Activated CD4-positive, alpha-beta memory T cell treated with anti-CD3 and anti-CD28 coated beads for 36 hours (primary cell): ENCODE measurements around the gene RPS6KA2. TPM values are rescaled to one million over a fixed set of nuclear protein-coding genes. Genes with fewer than 3 reads are reported as not detected.

Experiments used
- CTCF ChIA-PET: fragments of 350-600 bp; sonication (Branson Sonifier 250); formaldehyde crosslinking; loops from one replicate; lab custom pipeline; 2021; ENCODE audit warnings: antibody characterized with exemption, inconsistent platforms; lab: Charles Lee
- POLR2A ChIA-PET: fragments of 350-600 bp; sonication (Branson Sonifier 250); formaldehyde crosslinking; loops from one replicate; lab custom pipeline; 2021; ENCODE audit warnings: antibody characterized with exemption; lab: Charles Lee
- DNase-seq: peaks from one replicate; pipeline ENCODE4 v3.0.0-alpha.2; 2020
- H3K27ac Mint-ChIP-seq: one replicate; pipeline ENCODE4 v1.8.0; 2021; ENCODE audit warnings: mixed read lengths
- H3K27me3 Mint-ChIP-seq: one replicate; pipeline ENCODE4 v1.8.0; 2021; ENCODE audit warnings: mixed read lengths
- H3K36me3 Mint-ChIP-seq: one replicate; pipeline ENCODE4 v1.8.0; 2021; ENCODE audit warnings: mixed read lengths
- H3K4me1 Mint-ChIP-seq: one replicate; pipeline ENCODE4 v1.8.0; 2021; ENCODE audit warnings: low read depth, mixed read lengths
- H3K4me3 Mint-ChIP-seq: one replicate; pipeline ENCODE4 v1.8.0; 2021; ENCODE audit warnings: mild to moderate bottlenecking, mixed read lengths
- H3K9me3 Mint-ChIP-seq: one replicate; pipeline ENCODE4 v1.8.0; 2021; ENCODE audit warnings: mixed read lengths
- intact Hi-C: fragments of 100-400 bp; cut with micrococcal nuclease; formaldehyde crosslinking; loops from one replicate; pipeline ENCODE4 v1.15.1; 2023
- total RNA-seq, 2 experiments: library from RNA; stranded (reverse); gene quantifications; one replicate each; pipeline ENCODE4 v1.2.3, GENCODE V29; 2021

Gene RPS6KA2
- total RNA-seq, 2 experiments from 2014 or later = 7.7 to 7.9 TPM

DNA sequence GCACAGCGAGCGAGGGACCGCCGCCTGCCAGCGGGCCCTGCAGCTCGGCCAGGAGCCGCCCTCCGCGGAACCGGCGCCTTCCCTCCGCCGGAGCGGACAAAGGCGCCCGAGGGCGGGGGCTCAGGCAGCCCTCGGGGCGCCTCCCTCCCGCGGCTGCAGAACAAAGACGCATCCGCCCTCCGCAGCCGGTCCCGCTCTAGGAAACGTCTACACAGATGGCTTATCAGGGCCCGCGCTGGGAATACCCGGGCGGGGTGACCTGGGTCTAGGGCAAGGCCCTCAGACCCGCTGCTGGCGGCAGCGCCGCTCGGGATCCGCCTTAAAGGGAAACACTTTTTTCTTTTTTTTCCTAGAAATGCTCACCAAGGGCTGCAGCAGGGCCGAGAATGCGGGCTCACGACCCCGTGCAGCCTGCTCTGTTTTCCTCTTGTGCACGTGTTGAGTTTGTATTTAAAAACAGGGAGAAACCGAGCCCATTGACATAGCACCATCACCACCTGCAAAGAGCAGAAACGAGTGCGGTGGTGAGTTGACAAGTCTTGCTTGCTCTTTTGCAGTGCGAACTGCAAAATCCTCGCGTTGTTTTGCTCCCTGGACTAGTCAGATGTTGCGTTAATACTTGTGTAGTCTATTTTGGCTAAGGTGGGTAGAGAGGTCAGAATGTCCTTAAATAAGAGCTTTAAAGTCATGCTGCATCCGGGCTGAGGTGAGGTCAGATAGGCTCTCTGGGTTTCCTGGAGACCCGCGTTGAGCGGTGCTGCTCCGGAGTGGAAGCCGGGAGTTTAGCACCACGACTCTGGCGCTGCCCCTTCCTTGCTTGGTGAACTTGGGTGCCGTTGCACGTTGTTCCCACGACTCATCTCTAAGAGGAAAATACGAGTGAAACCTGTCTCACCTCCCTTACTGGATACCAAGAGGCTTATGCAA, 1.1 kb upstream of the RPS6KA2 start:
- POLR2A ChIA-PET = no interaction called here
- Mint-ChIP-seq H3K9me3 (no peaks in the 10 kb centered on the region), H3K4me1 (peaks cover 12% of the 10 kb centered on the region), H3K27me3 (peaks cover 20% of the 10 kb centered on the region), H3K4me3 (peak overlapping the region; percentile 87), H3K36me3 (no peaks in the 10 kb centered on the region), H3K27ac (peak overlapping the region; percentile 58)
- intact Hi-C loops = loop anchor here (1.0 to 10.0 kb wide), 10 partner anchors 39 to 373 kb away; partner anchors contain the start of genes CEP43 and PRR18
- peak; percentile 64 for DNase-seq
- CTCF ChIA-PET = interaction anchor here (0.8 to 2.6 kb wide), 4 partner anchors 87 to 227 kb away, joined by 3 to 8 read pairs (median 7); no protein-coding TSS in a partner anchor

DNA sequence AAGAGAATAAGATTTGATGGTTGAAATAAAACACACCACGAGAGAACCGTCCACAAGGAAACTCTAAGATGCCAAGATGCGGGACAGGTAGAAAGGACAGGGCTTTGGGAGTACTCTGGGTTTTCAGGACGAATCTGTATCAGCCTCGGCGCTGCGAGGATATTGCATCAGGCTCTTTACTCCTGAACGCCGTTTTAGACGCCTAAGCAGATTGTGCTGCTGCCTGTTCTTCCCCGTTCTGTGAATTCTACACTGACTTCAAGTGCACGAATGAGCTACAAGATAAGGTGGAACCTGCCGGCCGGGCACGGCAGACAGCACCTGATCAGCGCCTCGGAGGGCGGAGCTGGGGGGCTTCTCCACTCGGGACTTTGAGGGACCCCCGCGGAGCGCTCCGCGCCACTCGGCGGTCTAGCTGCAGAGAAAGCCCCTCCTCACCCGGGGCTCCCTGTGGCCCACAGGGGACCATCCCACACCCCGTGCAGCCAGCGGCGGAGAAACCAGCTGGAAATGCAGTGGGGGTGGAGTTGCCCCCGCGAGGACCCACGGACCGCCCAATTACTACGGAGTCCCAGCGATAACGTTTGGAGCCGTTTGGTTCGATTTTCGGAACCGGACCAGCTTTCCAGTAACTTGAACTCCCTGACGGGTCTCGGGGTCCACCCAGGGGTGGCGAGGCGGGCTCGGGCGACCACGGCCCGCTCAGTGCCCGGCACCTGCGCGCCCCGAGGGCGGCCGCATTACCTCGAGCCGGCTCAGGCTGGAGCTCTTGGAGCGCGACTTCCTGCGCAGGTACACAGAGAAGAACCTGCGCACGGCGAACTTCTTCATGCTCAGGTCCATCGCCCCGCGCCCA, 646 bp downstream of the RPS6KA2 start:
- Mint-ChIP-seq H3K4me1 (peaks cover 12% of the 10 kb centered on the region), H3K27ac (no peak overlapping the region), H3K27me3 (peaks cover 30% of the 10 kb centered on the region), H3K9me3 (no peaks in the 10 kb centered on the region), H3K36me3 (no peaks in the 10 kb centered on the region), H3K4me3 (peak overlapping the region; percentile 76)
- ChIA-PET POLR2A (interaction anchor here (1.2 kb wide), 1 partner anchor 138 kb away, joined by 5 read pairs; no protein-coding TSS in a partner anchor), CTCF (interaction anchor here (1.1 to 2.6 kb wide), 4 partner anchors 111 to 245 kb away, joined by 3 to 8 read pairs (median 6); no protein-coding TSS in a partner anchor)
- peak; percentile 33 for DNase-seq
- intact Hi-C loops = loop anchor here (1.0 to 10.0 kb wide), 10 partner anchors 38 to 373 kb away; partner anchors contain the start of genes CEP43 and PRR18

DNA sequence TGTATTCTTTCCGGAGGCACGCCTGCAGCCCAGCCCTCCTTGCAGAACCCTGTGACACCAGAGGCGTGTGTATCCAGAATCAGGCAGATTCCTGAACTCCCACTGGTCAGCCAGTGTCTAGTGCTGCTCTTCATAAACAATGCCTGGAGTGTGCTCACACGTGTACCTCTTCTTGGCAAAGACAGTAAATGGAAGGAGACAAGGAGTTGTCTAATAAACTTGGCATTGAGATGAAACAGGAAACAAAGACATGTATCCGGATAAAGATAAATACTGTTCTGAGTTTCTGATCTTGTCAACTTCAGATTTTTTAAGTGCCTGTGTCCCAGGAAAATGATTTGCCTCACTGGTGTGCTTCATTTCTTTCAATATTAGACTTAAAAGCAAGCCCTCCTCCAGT, 1.7 kb downstream of the RPS6KA2 start:
- intact Hi-C loops = loop anchor here (10.0 kb wide), 2 partner anchors 321 to 371 kb away; partner anchors contain the start of gene PRR18
- peaks cover 12% of the 10 kb centered on the region for H3K4me1 Mint-ChIP-seq
- no peak for DNase-seq
- peaks cover 30% of the 10 kb centered on the region for H3K27me3 Mint-ChIP-seq
- no peak overlapping the region for H3K27ac Mint-ChIP-seq
- POLR2A ChIA-PET = no interaction called here
- CTCF ChIA-PET = no interaction called here
- H3K36me3 Mint-ChIP-seq = no peaks in the 10 kb centered on the region
- H3K4me3 Mint-ChIP-seq = peak overlapping the region; percentile 76
- no peaks in the 10 kb centered on the region for H3K9me3 Mint-ChIP-seq

DNA sequence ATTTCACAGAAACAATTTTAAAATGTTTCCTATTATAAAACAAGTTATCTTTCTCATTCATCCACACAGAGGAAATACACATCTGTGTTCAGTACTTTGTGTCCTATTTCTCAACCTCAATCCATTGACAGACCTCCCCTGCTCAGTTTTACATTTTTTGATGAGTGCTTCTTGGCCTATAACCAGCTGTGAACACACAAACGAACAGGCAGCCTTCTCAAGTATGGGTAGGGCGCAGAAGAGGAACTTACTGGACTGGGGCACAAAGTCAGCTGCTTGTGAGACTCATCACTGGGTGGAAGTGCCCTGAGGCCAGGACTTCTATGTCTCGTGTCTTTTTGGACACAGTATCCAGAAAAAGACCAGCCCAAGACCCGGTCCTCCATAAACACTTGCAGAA, 2.8 kb downstream of the RPS6KA2 start:
- intact Hi-C loops = loop anchor here (10.0 kb wide), 2 partner anchors 319 to 369 kb away; partner anchors contain the start of gene PRR18
- peaks cover 12% of the 10 kb centered on the region for H3K4me1 Mint-ChIP-seq
- no peak overlapping the region for H3K4me3 Mint-ChIP-seq
- H3K9me3 Mint-ChIP-seq = no peaks in the 10 kb centered on the region
- peaks cover 25% of the 10 kb centered on the region for H3K27me3 Mint-ChIP-seq
- POLR2A ChIA-PET = interaction anchor here (0.7 kb wide), 1 partner anchor 22 kb away, joined by 3 read pairs; no protein-coding TSS in a partner anchor
- no peak overlapping the region for H3K27ac Mint-ChIP-seq
- no peak for DNase-seq
- CTCF ChIA-PET = interaction anchor here (0.9 kb wide), 1 partner anchor 311 kb away, joined by 3 read pairs; no protein-coding TSS in a partner anchor
- H3K36me3 Mint-ChIP-seq = no peaks in the 10 kb centered on the region

DNA sequence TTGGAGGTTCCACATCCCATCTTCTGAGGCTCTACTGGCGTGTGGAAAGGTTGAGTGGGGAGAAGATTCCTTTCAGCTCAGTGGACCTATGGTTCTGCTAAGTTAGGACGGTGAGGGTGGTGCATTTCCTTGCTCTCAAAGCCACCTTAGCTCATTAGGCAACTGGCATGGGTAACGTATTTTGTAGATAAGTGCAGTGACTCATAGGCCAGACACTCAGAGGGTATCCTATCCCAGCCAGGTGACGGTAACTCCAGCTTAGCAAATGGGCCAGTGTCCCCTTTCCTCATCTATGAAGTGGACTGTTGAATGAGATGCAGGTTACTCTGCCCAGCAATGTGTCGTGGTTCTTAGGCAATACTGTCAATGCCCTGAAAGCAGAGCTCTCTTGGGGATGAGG, 3.7 kb downstream of the RPS6KA2 start:
- ChIA-PET CTCF (interaction anchor here (0.6 kb wide), 1 partner anchor 237 kb away, joined by 3 read pairs; no protein-coding TSS in a partner anchor), POLR2A (no interaction called here)
- Mint-ChIP-seq H3K27me3 (peaks cover 23% of the 10 kb centered on the region), H3K4me1 (peaks cover 9% of the 10 kb centered on the region), H3K27ac (no peak overlapping the region), H3K4me3 (no peak overlapping the region), H3K9me3 (no peaks in the 10 kb centered on the region), H3K36me3 (peaks cover 2% of the 10 kb centered on the region)
- intact Hi-C loops = loop anchor here (10.0 kb wide), 2 partner anchors 319 to 369 kb away; partner anchors contain the start of gene PRR18
- no peak for DNase-seq

DNA sequence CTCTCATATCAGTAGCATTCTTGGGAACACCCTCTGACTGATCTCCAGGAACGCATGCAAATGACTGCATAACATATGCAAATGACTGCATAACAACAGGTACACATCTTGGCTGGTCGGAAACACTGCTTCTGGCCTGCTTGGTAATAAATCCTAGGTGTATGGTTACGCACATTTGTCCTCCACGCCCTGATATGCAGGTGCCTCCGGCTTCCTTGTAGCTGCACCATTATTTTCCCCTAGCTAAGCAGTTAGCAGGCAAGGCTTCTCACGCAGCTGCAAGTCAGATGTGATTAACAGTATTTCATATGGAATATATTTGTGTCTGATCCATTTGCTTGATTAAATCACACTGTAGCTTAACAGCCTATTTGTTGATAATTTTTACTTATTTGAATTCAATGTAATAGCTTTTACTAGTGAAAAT, 5.9 kb downstream of the RPS6KA2 start:
- no peak overlapping the region for H3K4me3 Mint-ChIP-seq
- intact Hi-C loops = loop anchor here (10.0 kb wide), 2 partner anchors 316 to 366 kb away; partner anchors contain the start of gene PRR18
- peaks cover 5% of the 10 kb centered on the region for H3K4me1 Mint-ChIP-seq
- H3K27me3 Mint-ChIP-seq = peaks cover 21% of the 10 kb centered on the region
- DNase-seq = no peak
- H3K9me3 Mint-ChIP-seq = no peaks in the 10 kb centered on the region
- ChIA-PET POLR2A (no interaction called here), CTCF (no interaction called here)
- peaks cover 3% of the 10 kb centered on the region for H3K36me3 Mint-ChIP-seq
- H3K27ac Mint-ChIP-seq = no peak overlapping the region

DNA sequence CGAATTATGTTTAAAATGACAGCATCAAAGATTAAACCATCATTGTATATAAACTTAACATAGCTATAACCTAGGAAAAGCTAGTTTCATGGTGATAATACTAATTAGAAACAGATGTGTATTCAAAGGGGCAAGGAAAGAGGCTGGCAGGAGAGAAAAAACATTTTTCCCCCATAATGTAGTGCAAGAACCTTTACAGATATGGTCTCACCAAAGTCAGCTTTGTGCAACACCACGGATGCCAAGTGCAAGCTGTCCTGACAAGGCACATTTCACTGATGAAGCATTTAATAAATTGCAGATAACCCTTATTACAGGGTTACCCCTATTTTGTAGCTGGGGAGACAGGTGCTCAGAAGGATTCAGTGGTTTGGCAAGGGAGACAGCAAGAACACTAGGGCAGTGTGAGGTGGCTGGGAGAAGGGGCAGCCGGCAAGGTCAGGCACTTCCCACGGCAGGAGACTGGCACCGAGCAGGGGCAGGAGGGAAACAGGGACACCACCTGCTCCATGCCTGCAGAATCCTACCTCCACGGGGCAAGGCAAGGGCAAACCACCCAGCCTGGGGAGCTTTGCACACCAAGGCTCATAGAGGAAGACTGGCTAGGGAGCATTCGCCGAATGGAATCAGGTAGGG, 6.5 kb downstream of the RPS6KA2 start:
- no peak overlapping the region for H3K4me3 Mint-ChIP-seq
- intact Hi-C loops = loop anchor here (10.0 kb wide), 2 partner anchors 316 to 366 kb away; partner anchors contain the start of gene PRR18
- CTCF ChIA-PET = no interaction called here
- no peaks in the 10 kb centered on the region for H3K9me3 Mint-ChIP-seq
- H3K36me3 Mint-ChIP-seq = peaks cover 3% of the 10 kb centered on the region
- DNase-seq = no peak
- POLR2A ChIA-PET = no interaction called here
- peaks cover 16% of the 10 kb centered on the region for H3K27me3 Mint-ChIP-seq
- H3K27ac Mint-ChIP-seq = no peak overlapping the region
- peaks cover under 1% of the 10 kb centered on the region for H3K4me1 Mint-ChIP-seq

DNA sequence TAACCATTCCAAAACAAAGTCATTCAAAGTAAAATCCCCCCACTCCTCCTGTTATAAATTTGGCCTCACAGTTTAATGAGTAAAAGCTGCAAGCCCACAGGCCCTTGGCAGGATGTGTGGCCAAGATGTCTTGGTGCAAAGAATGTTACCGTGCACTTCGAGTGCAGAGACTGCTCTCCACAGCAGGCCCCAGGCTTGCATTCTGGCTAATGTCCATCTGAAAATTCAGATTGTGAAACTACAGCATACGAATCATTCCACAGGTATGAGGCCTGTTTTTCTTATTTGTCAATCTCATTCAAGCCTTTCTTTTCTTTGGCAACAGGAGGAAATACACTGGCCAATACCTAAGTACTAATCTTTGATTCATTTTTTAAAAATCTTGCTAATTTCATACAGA, 7.1 kb downstream of the RPS6KA2 start:
- Mint-ChIP-seq H3K27me3 (peaks cover 12% of the 10 kb centered on the region), H3K4me3 (no peak overlapping the region), H3K4me1 (no peaks in the 10 kb centered on the region), H3K9me3 (no peaks in the 10 kb centered on the region), H3K27ac (no peak overlapping the region), H3K36me3 (peaks cover 3% of the 10 kb centered on the region)
- CTCF ChIA-PET = no interaction called here
- intact Hi-C loops = loop anchor here (10.0 kb wide), 2 partner anchors 315 to 365 kb away; partner anchors contain the start of gene PRR18
- no peak for DNase-seq
- POLR2A ChIA-PET = no interaction called here

DNA sequence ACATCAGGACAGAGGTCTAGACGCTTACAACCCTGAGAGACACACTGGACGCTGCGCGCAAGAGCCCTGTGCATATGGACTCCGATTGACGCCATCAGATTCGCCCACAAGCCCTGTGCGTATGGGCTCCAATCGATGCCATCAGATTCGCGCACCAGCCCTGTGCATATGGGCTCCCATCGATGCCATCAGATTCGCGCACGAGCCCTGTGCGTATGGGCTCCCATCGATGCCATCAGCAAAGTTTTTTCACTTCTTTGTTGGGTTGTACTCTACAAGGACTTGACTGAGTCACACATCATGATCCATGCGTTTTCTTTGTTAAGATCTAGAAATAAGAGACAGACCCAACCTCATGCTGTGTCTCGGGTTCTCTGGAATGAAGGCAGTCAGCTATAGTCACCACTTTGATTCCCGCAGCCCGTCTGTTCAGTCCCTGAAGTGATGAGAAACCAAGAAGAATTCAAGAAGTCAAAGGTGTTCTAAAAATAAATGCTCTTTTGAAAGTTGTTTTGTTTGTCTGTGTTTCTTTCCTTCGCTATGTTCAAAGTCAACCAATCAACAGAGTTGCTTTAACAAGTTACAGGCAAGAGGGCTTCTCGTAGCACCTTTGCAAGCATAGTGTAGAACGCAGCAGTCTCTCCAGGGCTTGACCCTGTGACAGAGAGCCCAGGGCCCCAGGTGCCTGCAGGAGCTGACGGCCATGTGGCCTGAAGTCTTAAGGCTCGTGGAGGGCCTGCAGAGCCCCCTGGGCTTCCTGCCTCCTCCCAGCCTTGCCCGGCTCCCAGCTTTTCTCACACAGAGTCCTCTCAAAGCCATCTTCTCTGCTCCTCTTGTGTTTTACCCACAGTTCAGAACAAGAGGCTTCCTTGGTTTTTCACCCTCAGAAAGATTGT, 7.9 kb downstream of the RPS6KA2 start:
- POLR2A ChIA-PET = no interaction called here
- Mint-ChIP-seq H3K4me3 (no peak overlapping the region), H3K27ac (no peak overlapping the region), H3K27me3 (peaks cover 12% of the 10 kb centered on the region), H3K36me3 (peaks cover 3% of the 10 kb centered on the region), H3K4me1 (no peaks in the 10 kb centered on the region), H3K9me3 (no peaks in the 10 kb centered on the region)
- intact Hi-C loops = no loop called here
- DNase-seq = no peak
- CTCF ChIA-PET = no interaction called here

DNA sequence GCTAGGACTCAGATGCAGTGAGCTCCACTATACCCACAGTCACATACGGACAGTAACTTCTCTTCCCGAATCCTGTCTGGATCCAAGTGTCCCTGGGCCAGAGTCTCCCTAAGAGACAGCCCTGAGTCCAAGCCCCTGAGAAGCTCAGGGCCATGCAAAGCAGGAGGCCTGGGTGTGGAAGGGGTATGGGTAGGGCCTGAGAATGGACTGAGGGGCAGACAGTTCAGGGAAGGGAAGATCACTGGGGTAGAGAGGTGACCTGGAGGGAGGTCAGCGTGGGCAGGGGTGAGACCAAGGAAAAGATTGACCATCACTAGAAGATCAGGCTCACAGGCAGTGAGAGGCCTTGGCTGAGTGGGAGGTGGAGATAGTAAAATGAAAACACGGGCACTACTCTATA, 8.8 kb downstream of the RPS6KA2 start:
- Mint-ChIP-seq H3K9me3 (no peaks in the 10 kb centered on the region), H3K27me3 (peaks cover 10% of the 10 kb centered on the region), H3K4me1 (no peaks in the 10 kb centered on the region), H3K36me3 (peaks cover 3% of the 10 kb centered on the region), H3K27ac (no peak overlapping the region), H3K4me3 (no peak overlapping the region)
- no peak for DNase-seq
- ChIA-PET POLR2A (no interaction called here), CTCF (no interaction called here)
- intact Hi-C loops = no loop called here
